Measurements from ENCODE around the gene SIL1. TPM values are rescaled to one million over a fixed set of nuclear protein-coding genes. Genes with fewer than 3 reads are reported as not detected.

The SIL1 gene
- total and polyA plus RNA-seq, 10 donors, result 23.4 to 42.3 (median 32.6) TPM

GRCh38 chr5:138964647-138965201, 233.4 kb downstream of the SIL1 start:
- H3K36me3 ChIP-seq, result no peaks in the 10 kb centered on the region
- peak overlapping the region in 2 of 8 donors; percentile 31 to 49 for H3K27ac ChIP-seq
- TF ChIP-seq CTCF (IDR thresholded peaks at IDR 0.05 in 8 of 11, conservative IDR thresholded peaks at IDR 0.05 in 3 of 11) (no peak), POLR2A (IDR thresholded peaks at IDR 0.05) (no peak), POLR2AphosphoS5 (IDR thresholded peaks at IDR 0.05) (no peak)
- no peaks in the 10 kb centered on the region for H3K9me3 ChIP-seq
- peaks cover 0 to 22% (median 11%) of the 10 kb centered on the region in 6 donors for H3K4me1 ChIP-seq
- no peak for DNase-seq
- no peak overlapping the region for H3K4me3 ChIP-seq
- H3K27me3 ChIP-seq (replicated peaks in 1 of 7), result no peaks in the 10 kb centered on the region
- 68 to 87% (median 76%) methylated on average over 7 of the region's 7 CpGs for WGBS, 5 donors
- intact Hi-C loops (cut with DNase I; ENCODE audit: low total_unique reads), result no loop called here

GRCh38 chr5:138963763-138964371, 234.3 kb downstream of the SIL1 start:
- intact Hi-C loops (cut with DNase I; ENCODE audit: low total_unique reads), result no loop called here
- Histone ChIP-seq H3K4me3 (no peak overlapping the region), H3K27me3 (replicated peaks in 1 of 7) (no peaks in the 10 kb centered on the region), H3K36me3 (no peaks in the 10 kb centered on the region), H3K4me1 (peaks cover 0 to 22% (median 11%) of the 10 kb centered on the region in 6 donors), H3K9me3 (no peaks in the 10 kb centered on the region), H3K27ac (peak overlapping the region in 4 of 8 donors; percentile 27 to 49 (median 34))
- TF ChIP-seq POLR2AphosphoS5 (IDR thresholded peaks at IDR 0.05) (peak in 2 of 3 donors; percentile 25 to 26), CTCF (IDR thresholded peaks at IDR 0.05 in 8 of 11, conservative IDR thresholded peaks at IDR 0.05 in 3 of 11) (no peak)
- 64 to 81% (median 66%) methylated on average over 13 of the region's 13 CpGs for WGBS, 5 donors
- DNase-seq, result no peak

GRCh38 chr5:138962614-138963370, 235.4 kb downstream of the SIL1 start:
- H3K27me3 ChIP-seq (replicated peaks in 1 of 7), result no peaks in the 10 kb centered on the region
- WGBS, 5 donors, result 88 to 93% (median 90%) methylated on average over 4 of the region's 4 CpGs

More at GRCh38 chr5:138962614-138963370, 235.4 kb downstream of the SIL1 start:
- H3K27ac ChIP-seq, result no peak overlapping the region
- H3K9me3 ChIP-seq, result no peaks in the 10 kb centered on the region
- H3K4me1 ChIP-seq, result peaks cover 0 to 22% (median 11%) of the 10 kb centered on the region in 6 donors
- intact Hi-C loops (cut with DNase I; ENCODE audit: low total_unique reads), result no loop called here
- TF ChIP-seq POLR2AphosphoS5 (IDR thresholded peaks at IDR 0.05) (no peak), CTCF (IDR thresholded peaks at IDR 0.05 in 8 of 11, conservative IDR thresholded peaks at IDR 0.05 in 3 of 11) (no peak), POLR2A (IDR thresholded peaks at IDR 0.05) (no peak)
- no peak overlapping the region for H3K4me3 ChIP-seq
- H3K36me3 ChIP-seq, result no peaks in the 10 kb centered on the region
- no peak for DNase-seq

Data from spleen (tissue), 11 donors.